ENCODE measurements around the gene PPT2.

PPT2 gene

GRCh38 chr6:32189069-32189741, 35.3 kb downstream of the PPT2 start:
- Histone ChIP-seq H3K27ac (ENCODE audit: low read length) (no peak overlapping the region), H2AFZ (ENCODE audit: low read length) (no peak overlapping the region), H3F3A (ENCODE audit: insufficient read depth, low read length) (peaks cover 12% of the 10 kb centered on the region; the same call in 1 of the 2 replicates), H3K4me3 (ENCODE audit: low read length) (peak overlapping the region; percentile 58), H3K9me3 (replicated peaks; ENCODE audit: insufficient read depth, low read length) (no peaks in the 10 kb centered on the region), H3K79me2 (ENCODE audit: low read length) (peaks cover 32% of the 10 kb centered on the region), H3K9ac (ENCODE audit: low read length) (peak overlapping the region; percentile 76), H3K4me2 (ENCODE audit: low read depth, low read length) (peak overlapping the region; percentile 97), H4K20me1 (ENCODE audit: insufficient read depth, low read length) (no peaks in the 10 kb centered on the region), H3K9me2 (replicated peaks; ENCODE audit: insufficient read depth, low read length) (no peaks in the 10 kb centered on the region), H3K36me3 (replicated peaks; ENCODE audit: insufficient read depth, low read length) (no peaks in the 10 kb centered on the region), H3K4me1 (ENCODE audit: low read length) (peaks cover 22% of the 10 kb centered on the region), H3K27me3 (replicated peaks; ENCODE audit: insufficient read depth, low read length) (no peaks in the 10 kb centered on the region)
- TF ChIP-seq EZH2 (optimal IDR thresholded peaks at IDR 0.05; ENCODE audit: low read depth, low read length) (no peak), EZH2phosphoT487 (IDR thresholded peaks at IDR 0.05; ENCODE audit: low read length) (no peak), CTCF (IDR thresholded peaks at IDR 0.05; ENCODE audit: low read length) (no peak)
- no peak for DNase-seq

GRCh38 chr6:32189742-32190053, 35.8 kb downstream of the PPT2 start:
- no peaks in the 10 kb centered on the region for H4K20me1 ChIP-seq (ENCODE audit: insufficient read depth, low read length)
- no peaks in the 10 kb centered on the region for H3K9me3 ChIP-seq (replicated peaks; ENCODE audit: insufficient read depth, low read length)
- H3K27me3 ChIP-seq (replicated peaks; ENCODE audit: insufficient read depth, low read length): no peaks in the 10 kb centered on the region
- no peak overlapping the region; the same call in 1 of the 2 replicates for H3K27ac ChIP-seq (ENCODE audit: low read length)
- peaks cover 32% of the 10 kb centered on the region for H3K79me2 ChIP-seq (ENCODE audit: low read length)
- H3K4me3 ChIP-seq (ENCODE audit: low read length): peak overlapping the region; percentile 58
- DNase-seq: no peak
- H3F3A ChIP-seq (ENCODE audit: insufficient read depth, low read length): peaks cover 14% of the 10 kb centered on the region; the same call in 1 of the 2 replicates
- no peak overlapping the region for H2AFZ ChIP-seq (ENCODE audit: low read length)
- H3K9ac ChIP-seq (ENCODE audit: low read length): peak overlapping the region; percentile 76
- H3K36me3 ChIP-seq (replicated peaks; ENCODE audit: insufficient read depth, low read length): no peaks in the 10 kb centered on the region
- peak overlapping the region; percentile 97 for H3K4me2 ChIP-seq (ENCODE audit: low read depth, low read length)
- H3K4me1 ChIP-seq (ENCODE audit: low read length): peaks cover 27% of the 10 kb centered on the region
- H3K9me2 ChIP-seq (replicated peaks; ENCODE audit: insufficient read depth, low read length): no peaks in the 10 kb centered on the region
- no peak for TF ChIP-seq EZH2 (optimal IDR thresholded peaks at IDR 0.05; ENCODE audit: low read depth, low read length)
- TF ChIP-seq EZH2phosphoT487 (IDR thresholded peaks at IDR 0.05; ENCODE audit: low read length): no peak
- TF ChIP-seq CTCF (IDR thresholded peaks at IDR 0.05; ENCODE audit: low read length): no peak

- Histone ChIP-seq H3K9me2 (replicated peaks; ENCODE audit: insufficient read depth, low read length) (no peaks in the 10 kb centered on the region), H3K4me2 (ENCODE audit: low read depth, low read length) (peak within 1 kb of the TSS; percentile 97), H3F3A (ENCODE audit: insufficient read depth, low read length) (peaks cover 20% of the 10 kb centered on the region; the same call in 1 of the 2 replicates), H3K27me3 (replicated peaks; ENCODE audit: insufficient read depth, low read length) (no peaks in the 10 kb centered on the region), H3K36me3 (replicated peaks; ENCODE audit: insufficient read depth, low read length) (no peaks in the 10 kb centered on the region), H3K79me2 (ENCODE audit: low read length) (peaks cover 32% of the 10 kb centered on the region), H3K9me3 (replicated peaks; ENCODE audit: insufficient read depth, low read length) (no peaks in the 10 kb centered on the region), H3K27ac (ENCODE audit: low read length) (peak within 1 kb of the TSS; percentile 68; the same call in 1 of the 2 replicates), H3K9ac (ENCODE audit: low read length) (peak within 1 kb of the TSS; percentile 76), H4K20me1 (ENCODE audit: insufficient read depth, low read length) (no peaks in the 10 kb centered on the region), H2AFZ (ENCODE audit: low read length) (0 out of 2 replicates have a peak within 1 kb of the TSS, but pooled peaks have one; percentile 26), H3K4me3 (ENCODE audit: low read length) (peak within 1 kb of the TSS; percentile 58), H3K4me1 (ENCODE audit: low read length) (peaks cover 31% of the 10 kb centered on the region)
- no peak for TF ChIP-seq EZH2phosphoT487 (IDR thresholded peaks at IDR 0.05; ENCODE audit: low read length)
- no peak for TF ChIP-seq EZH2 (optimal IDR thresholded peaks at IDR 0.05; ENCODE audit: low read depth, low read length)
- no peak for TF ChIP-seq CTCF (IDR thresholded peaks at IDR 0.05; ENCODE audit: low read length)
- peak; percentile 78 for DNase-seq
These were observed 36.3 kb downstream of the PPT2 start, which contains the start of gene PBX2 for GRCh38 chr6:32190054-32190851. PBX2 (minus strand) TSS chr6:32190202; CDS start chr6:32189915, 287 bp downstream.
